MM.1S (cell line): ENCODE measurements around the gene TUT1.

Experiments
- CTCF ChIP-seq: fragments of 300-600 bp; sonication (generic); IDR thresholded peaks from 2 replicates; pipeline ENCODE4 v1.5.1; 2016; ENCODE audit warnings: antibody characterized with exemption, low read length, mixed read lengths
- EZH2 ChIP-seq: fragments of 300-600 bp; sonication (generic); optimal IDR thresholded peaks from 2 replicates; pipeline ENCODE3; 2017; ENCODE audit warnings: low read depth, mild to moderate bottlenecking, antibody characterized with exemption, low read length, mixed read lengths

DNA sequence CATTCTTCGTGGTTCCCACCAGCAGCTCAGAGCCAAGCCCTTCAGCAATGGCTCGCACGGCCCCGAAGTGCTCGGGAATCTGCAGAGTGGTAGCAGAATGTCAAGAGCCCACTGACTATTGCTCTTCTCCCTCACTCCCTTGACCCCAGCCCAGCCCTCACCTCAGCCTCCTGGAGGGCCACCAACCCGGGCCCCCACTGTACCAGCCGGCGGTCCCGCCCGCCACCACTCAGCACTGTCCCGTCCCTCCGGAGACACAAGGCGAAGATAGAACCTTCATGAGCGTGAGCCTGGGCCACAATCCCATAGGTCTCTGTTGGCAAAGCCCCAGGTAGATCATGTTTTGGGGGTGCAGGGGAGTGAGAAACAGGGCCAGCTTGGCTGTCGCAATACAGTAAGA lies 14.6 kb upstream of the TUT1 start:
- no peak for TF ChIP-seq CTCF
- TF ChIP-seq EZH2, result no peak
